B cell (primary cell): ENCODE data around the gene INSR.

Source experiments
- CTCF ChIP-seq: fragments of 200-600 bp; IDR thresholded peaks from one replicate; pipeline ENCODE4 v1.8.0; 2022; ENCODE audit warnings: antibody characterized with exemption, mild to moderate bottlenecking
- EZH2 ChIP-seq: IDR thresholded peaks from 2 replicates; pipeline ENCODE4 v1.6.1; 2012; ENCODE audit warnings: borderline replicate concordance, low read depth, mild to moderate bottlenecking, moderate library complexity, low read length; ENCODE audit not compliant: insufficient read depth, poor library complexity, severe bottlenecking

- TF ChIP-seq CTCF (no peak), EZH2 (no peak)
Observed at GRCh38 chr19:7238051-7238450, 56.2 kb downstream of the INSR start.
